Measurements from ENCODE around the gene KCNG2. TPM values are rescaled to one million over a fixed set of nuclear protein-coding genes. Genes with fewer than 3 reads are reported as not detected.

Gene KCNG2
- total RNA-seq, 1 experiment from 2014 or later = not detected

GRCh38 chr18:79796531-79797405 is 970 bp upstream of the KCNG2 start:
- DNase-seq (ENCODE audit: low read depth) = no peak

GRCh38 chr18:79798346-79798998 is 734 bp downstream of the KCNG2 start:
- DNase-seq (ENCODE audit: low read depth) = no peak

DNA sequence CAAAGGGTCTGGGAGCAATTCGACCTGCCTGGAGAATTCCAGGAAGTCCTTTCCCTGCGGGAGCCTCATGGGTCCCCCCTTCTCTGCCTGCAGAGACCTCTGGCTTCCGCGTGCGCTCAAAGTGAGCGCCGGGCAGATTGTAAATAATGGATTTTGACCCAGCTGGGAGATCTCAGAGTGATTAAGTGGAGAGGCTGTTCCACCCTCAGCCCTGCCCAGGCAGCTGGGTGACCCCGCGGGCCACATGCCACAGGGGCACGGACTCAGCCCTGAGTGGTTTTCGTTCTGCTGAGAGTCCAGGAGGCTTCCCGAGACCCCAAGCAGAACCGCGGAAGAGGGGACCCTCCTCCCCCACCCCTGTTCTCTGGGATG is 1.2 kb downstream of the KCNG2 start:
- DNase-seq (ENCODE audit: low read depth) = no peak

- DNase-seq (ENCODE audit: low read depth) = no peak
Observed at GRCh38 chr18:79799619-79800370, 2.1 kb downstream of the KCNG2 start.

DNA sequence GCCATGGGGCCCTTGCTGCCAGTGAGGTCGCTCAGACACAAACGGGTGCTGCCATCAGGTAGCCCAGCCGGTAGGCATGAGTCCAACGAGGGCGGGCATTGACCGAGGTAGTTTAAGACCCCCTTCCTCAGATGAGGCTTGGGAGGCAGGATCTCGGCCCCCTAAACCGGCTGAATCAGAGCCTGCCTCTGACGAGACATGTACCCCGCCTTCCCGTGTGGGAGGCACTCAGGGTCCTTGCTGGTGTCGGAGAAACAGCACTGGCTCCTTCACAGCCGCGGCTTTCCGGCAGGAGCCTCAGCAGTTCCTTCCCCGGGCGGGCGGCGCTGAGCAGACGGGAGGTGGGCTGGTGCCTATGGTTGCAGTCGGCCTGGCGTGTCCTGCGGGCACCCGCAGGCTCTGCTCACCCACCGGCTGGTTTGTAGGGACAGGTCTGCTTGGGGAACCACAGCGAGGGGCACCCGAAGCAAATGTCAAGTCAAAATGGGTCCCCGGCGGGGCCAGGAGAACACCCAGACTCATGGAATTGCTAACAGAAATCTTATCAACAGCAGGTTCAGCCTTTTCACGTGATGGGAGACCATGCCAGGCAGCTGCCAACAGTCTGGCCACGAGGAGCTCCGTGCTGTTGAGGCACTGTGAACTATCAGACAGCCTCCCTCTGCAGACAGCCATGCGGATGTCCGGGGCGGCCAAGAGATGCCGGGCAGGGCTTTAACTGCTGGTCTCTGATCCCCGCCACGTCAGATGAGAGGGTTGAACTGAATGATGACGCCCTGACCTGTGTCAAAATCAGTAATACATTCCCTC is 2.8 kb downstream of the KCNG2 start:
- DNase-seq (ENCODE audit: low read depth) = no peak

DNA sequence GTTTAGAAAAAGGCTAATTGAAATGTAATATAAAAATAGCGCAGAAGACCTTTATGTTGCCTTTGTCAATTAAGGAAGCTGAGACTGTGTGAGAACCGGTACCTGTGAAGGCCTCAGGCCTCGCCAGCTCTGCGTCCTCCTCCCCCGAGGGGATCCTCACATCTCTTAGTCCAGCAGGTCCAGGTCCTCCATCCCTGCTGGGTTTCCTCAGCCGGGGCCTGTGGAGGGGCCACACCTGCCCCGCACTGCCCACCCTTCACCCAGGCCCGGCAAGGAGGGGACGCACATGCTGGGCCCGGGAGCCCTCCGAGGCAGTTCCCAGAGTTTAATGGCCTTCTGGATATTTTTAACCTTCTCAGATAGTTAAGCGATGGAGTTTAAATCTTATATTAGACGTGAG is 3.5 kb downstream of the KCNG2 start:
- DNase-seq (ENCODE audit: low read depth) = no peak

DNA sequence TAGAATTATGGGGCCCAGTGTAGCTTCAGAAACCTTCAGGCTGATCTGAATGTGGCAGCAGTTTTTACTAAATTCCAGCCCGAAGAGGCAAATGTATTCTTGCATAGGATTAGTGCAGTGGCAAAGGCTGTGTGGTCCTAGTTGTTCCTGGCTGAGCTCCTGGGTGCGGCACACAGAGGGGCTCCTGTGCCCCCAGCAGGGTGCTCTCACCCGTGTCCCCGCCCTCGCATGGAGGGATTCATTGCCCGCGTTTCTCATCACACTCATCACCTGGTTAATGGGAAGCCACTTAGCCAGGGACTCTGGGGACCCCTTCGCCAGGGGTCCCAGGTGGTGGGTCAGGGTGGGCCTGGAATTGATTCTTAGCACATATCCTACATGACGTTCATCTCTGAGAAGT is 3.9 kb downstream of the KCNG2 start:
- no peak for DNase-seq (ENCODE audit: low read depth)

- no peak for DNase-seq (ENCODE audit: low read depth)
Observed at GRCh38 chr18:79802298-79802697, 4.6 kb downstream of the KCNG2 start.

- DNase-seq (ENCODE audit: low read depth) = no peak
Observed at GRCh38 chr18:79803611-79804051, 5.9 kb downstream of the KCNG2 start.

DNA sequence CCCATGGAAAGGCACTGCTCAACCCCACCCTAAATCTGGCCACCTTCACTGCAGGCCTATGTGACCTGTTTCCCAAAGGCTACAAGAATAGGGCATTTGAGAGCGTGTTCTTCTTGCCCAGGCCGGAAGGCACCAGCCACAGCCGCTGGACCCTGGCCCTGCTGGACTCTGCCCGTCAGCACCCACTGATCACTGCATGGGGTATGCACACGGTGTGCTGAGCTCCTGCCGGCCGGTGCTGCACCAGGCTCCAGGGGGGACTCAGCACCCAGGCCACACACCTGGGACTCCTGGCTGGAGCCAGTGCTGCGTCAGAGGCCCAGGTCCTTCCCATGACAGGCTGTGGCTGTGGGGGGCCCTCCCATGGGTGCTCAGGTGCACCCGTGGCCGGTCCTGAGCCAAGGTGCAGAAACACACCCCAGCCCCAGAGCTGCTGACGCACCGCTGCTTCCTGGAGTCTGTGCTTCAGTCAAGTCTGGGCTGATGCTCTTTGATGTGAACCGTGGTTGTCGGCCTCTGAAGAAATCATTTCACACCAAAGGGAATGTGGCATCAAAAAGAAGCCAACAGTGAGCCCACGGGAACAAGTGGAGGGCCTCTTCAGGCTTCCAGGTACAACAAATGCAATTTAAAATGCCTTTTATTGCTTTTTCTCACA is 6.5 kb downstream of the KCNG2 start:
- DNase-seq (ENCODE audit: low read depth) = no peak

DNA sequence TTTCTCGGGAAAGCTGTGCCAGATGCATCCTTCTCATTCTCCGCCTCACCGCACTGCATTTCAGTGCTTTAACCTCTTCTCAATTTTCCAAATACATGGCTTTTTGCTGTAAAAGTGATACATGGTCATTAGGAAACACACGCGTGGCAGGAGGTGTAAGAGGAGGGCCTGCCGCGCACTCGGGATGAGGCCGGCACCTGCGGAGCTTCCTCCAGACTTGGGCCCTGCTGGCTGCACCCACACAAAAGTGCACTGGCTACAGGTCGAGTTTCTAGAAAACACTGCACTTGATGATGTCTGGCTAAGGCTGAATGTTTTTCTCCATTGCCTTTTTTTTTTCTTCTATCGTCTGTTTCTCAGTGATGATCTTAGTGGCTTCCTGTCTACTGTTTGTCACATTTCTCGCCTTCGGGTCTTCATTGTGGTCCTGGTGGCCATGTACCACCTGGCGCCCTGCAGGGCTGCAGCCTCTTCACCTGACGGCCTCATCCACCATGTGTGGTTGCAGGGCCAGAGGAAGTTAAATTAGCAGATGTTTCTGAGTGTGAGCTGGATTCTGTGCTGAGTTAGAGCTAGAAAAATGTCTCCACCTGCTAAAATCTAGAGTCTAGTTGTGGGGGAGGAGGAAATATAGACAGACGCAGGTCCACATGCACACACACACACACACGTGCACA is 7.6 kb downstream of the KCNG2 start:
- no peak for DNase-seq (ENCODE audit: low read depth)

GRCh38 chr18:79805926-79806487 is 8.3 kb downstream of the KCNG2 start:
- no peak for DNase-seq (ENCODE audit: low read depth)

DNA sequence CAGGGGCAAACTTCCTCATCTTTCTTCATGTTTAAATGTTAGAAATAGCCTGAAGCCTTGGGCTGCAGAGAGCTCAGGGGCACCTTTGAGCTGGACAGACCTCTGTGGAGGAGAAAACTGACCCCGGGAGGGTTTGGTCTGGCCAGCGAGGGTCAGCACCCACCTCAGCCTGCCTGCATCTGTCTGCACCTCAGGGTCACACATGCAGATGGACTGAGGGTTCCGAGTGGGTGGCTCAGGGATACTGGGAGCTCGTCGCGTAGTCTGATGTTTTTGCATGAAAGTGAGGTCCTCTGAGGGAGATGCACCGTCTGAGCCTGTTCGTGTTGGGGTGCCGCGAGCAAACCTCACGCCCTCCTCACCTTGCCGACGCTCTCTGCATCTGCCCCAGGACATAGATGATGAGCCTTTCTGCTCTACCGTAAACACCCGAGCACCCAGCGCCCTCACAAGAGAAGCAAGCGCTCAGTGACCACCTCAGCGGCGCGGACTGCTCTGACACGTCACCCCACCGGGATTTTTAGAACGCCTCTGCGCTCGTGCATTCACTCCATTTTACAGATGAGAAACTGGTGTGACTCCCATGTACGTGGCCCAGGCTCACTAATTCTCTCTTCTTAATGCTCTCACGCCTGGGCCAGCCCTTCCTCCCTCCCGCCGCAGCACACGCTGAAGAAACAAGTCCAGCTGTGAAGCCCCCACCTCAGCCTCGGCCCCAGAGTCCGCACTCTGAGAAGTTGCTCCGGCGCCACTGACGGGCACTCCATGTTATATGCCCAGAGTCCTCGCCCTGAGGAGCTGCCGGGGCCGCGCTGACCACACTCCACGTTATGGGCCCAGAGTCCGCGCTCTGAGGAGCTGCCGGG is 9.5 kb downstream of the KCNG2 start:
- DNase-seq (ENCODE audit: low read depth) = no peak

DNA sequence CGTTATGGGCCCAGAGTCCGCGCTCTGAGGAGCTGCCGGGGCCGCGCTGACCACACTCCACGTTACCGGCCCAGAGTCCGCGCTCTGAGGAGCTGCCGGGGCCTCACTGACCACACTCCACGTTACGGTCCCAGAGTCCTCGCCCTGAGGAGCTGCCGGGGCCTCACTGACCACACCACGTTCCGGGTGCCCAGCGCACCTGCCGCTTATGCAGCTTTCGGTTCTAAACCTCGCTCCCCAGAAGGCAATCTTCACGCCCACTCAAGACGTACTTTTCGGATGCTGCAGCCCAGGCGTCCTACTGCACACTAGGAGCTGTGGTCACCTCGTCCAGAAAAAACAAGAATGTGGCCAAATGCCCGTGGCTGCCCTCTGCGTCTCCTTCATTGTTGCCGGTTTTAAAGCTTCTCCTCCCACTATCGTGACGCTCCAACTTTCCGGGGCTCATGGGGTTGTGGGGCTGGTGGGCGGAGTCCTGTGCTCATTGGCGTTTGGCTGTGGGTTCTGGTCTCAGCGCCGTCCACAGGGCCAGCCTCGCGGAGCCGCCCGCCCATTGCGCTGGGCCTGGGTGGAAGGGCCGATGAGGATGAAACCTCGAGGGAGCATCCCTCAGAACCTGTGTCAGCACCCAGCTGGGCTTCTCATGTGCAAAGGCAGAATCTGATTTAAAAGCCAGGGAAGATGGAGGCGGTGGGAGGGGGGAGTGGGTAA is 11.9 kb downstream of the KCNG2 start:
- DNase-seq (ENCODE audit: low read depth) = no peak

GRCh38 chr18:79812052-79812451 is 14.3 kb downstream of the KCNG2 start:
- DNase-seq (ENCODE audit: low read depth) = no peak

DNA sequence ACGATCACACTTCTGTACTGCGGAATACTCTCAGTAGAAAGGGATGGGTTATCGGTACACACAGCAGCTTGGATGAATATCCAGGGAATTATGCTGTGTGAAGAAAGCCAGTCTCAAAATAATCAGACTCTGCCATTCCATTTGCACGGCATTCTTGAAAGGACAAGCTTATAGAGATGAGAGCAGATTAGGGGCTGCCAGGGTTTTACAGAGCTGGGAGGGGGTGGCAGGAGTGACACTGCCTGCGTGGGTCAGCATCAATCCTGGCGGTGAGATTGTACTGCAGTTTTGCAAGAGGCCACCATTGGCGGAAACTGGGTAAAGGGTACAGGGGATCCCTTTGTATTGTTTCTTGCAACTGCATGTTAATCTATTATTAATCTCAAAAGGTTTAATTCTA is 16.6 kb downstream of the KCNG2 start:
- no peak for DNase-seq (ENCODE audit: low read depth)

- DNase-seq (ENCODE audit: low read depth) = no peak
Observed at GRCh38 chr18:79815657-79816056, 17.9 kb downstream of the KCNG2 start.

- DNase-seq (ENCODE audit: low read depth) = no peak
Observed at GRCh38 chr18:79816092-79816491, 18.4 kb downstream of the KCNG2 start.

All from HT1080 (cell line).